HepG2 (cell line): Measurements from ENCODE around the gene ZFYVE26. TPM values are rescaled to one million over a fixed set of nuclear protein-coding genes. Genes with fewer than 3 reads are reported as not detected.

ENCODE experiments used
- CENPBD1 ChIP-seq: sonication (generic); formaldehyde crosslinking; IDR thresholded peaks from 2 replicates; pipeline ENCODE4 v1.8.0; 2022; ENCODE audit warnings: missing genetic modification reagents, low read depth, mild to moderate bottlenecking, borderline replicate concordance
- DNMT1 ChIP-seq: sonication (generic); formaldehyde crosslinking; IDR thresholded peaks from 2 replicates; pipeline ENCODE4 v1.5.1; 2020; ENCODE audit warnings: mild to moderate bottlenecking, missing genetic modification reagents
- IKZF5 ChIP-seq: IDR thresholded peaks from 2 replicates; pipeline ENCODE4 v1.6.1; 2018; ENCODE audit warnings: missing genetic modification reagents, mild to moderate bottlenecking, missing compliant biosample characterization
- IRF2 ChIP-seq: IDR thresholded peaks from 2 replicates; pipeline ENCODE4 v1.6.1; 2018; ENCODE audit warnings: missing genetic modification reagents, missing compliant biosample characterization
- MNT ChIP-seq: fragments of 450-650 bp; IDR thresholded peaks from 2 replicates; pipeline ENCODE4 v1.6.1; 2016
- MTF2 ChIP-seq: sonication (generic); formaldehyde crosslinking; IDR thresholded peaks from 2 replicates; pipeline ENCODE4 v1.5.0; 2020; ENCODE audit warnings: missing genetic modification reagents, borderline replicate concordance
- NRL ChIP-seq: sonication (generic); formaldehyde crosslinking; IDR thresholded peaks from 2 replicates; pipeline ENCODE4 v1.5.0; 2020; ENCODE audit warnings: missing genetic modification reagents, mild to moderate bottlenecking, moderate library complexity, borderline replicate concordance
- RXRB ChIP-seq: IDR thresholded peaks from 2 replicates; pipeline ENCODE4 v1.6.1; 2016; ENCODE audit warnings: borderline replicate concordance, missing genetic modification reagents, missing compliant biosample characterization
- SOX13 ChIP-seq, 3 experiments: fragments of 450-650 bp in 1 of 3; sonication (generic) in 1 of 3; formaldehyde crosslinking in 1 of 3; IDR thresholded peaks in 2 of 3; conservative IDR thresholded peaks in 1 of 3; 2 replicates each; pipeline versions ENCODE4 v1.5.0 to v1.6.1; 2016 to 2020; ENCODE audit warnings: antibody characterized with exemption in 1 of 3, mild to moderate bottlenecking in 1 of 3, missing compliant biosample characterization in 1 of 3, missing genetic modification reagents in 1 of 3, moderate library complexity in 1 of 3
- SRF ChIP-seq: IDR thresholded peaks from 2 replicates; pipeline ENCODE4 v1.6.1; 2011; ENCODE audit warnings: mild to moderate bottlenecking, low read depth, low read length, moderate library complexity
- TBX3 ChIP-seq: fragments of 450-650 bp; IDR thresholded peaks from 2 replicates; pipeline ENCODE4 v1.6.1; 2017; ENCODE audit warnings: antibody characterized with exemption, mild to moderate bottlenecking, inconsistent platforms, borderline replicate concordance
- TCF7 ChIP-seq: sonication (generic); IDR thresholded peaks from 2 replicates; pipeline ENCODE4 v1.6.1; 2016; ENCODE audit warnings: antibody characterized with exemption, low read depth
- ZBTB38 ChIP-seq: sonication (generic); formaldehyde crosslinking; IDR thresholded peaks from 2 replicates; pipeline ENCODE4 v1.5.1; 2020; ENCODE audit warnings: mild to moderate bottlenecking, missing genetic modification reagents
- ZFP91 ChIP-seq: sonication (generic); formaldehyde crosslinking; IDR thresholded peaks from 2 replicates; pipeline ENCODE4 v1.9.0; 2022; ENCODE audit warnings: missing genetic modification reagents, mild to moderate bottlenecking, borderline replicate concordance
- ZMYM2 ChIP-seq: sonication (generic); formaldehyde crosslinking; IDR thresholded peaks from 2 replicates; pipeline ENCODE4 v1.8.0; 2022; ENCODE audit warnings: mild to moderate bottlenecking, missing genetic modification reagents
- ZNF431 ChIP-seq: sonication (generic); formaldehyde crosslinking; IDR thresholded peaks from 2 replicates; pipeline ENCODE4 v1.9.0; 2022; ENCODE audit warnings: missing genetic modification reagents, low read depth, mild to moderate bottlenecking, borderline replicate concordance
- ZNF687 ChIP-seq: sonication (generic); formaldehyde crosslinking; IDR thresholded peaks from 2 replicates; pipeline ENCODE4 v1.5.1; 2020; ENCODE audit warnings: mild to moderate bottlenecking, missing genetic modification reagents, moderate library complexity
- ZNF776 ChIP-seq: sonication (generic); formaldehyde crosslinking; IDR thresholded peaks from 2 replicates; pipeline ENCODE4 v1.4.0; 2020; ENCODE audit warnings: mild to moderate bottlenecking, missing genetic modification reagents
- polyA plus RNA-seq, 8 experiments: library from polyadenylated mRNA; depleted of rRNA in 3 of 8; stranded (reverse) in 7 of 8; unstranded in 1 of 8; fragments of >200 nt; fragmentation: Illumina TruSeq in 4 of 8; extraction: Trizol in 4 of 8; gene quantifications; 2 replicates each; pipeline versions ENCODE4 v1.2.1 to v1.2.3, GENCODE V29; 2011 to 2016; ENCODE audit warnings: low read depth in 4 of 8, missing spikeins in 1 of 8, mixed read lengths in 1 of 8; ENCODE audit not compliant: insufficient read depth in 1 of 8
- total RNA-seq, 5 experiments: library from RNA; depleted of rRNA; stranded (reverse); fragments of >200 nt; fragmentation: Illumina TruSeq; extraction: Trizol; gene quantifications; 2 replicates each; pipeline ENCODE4 v1.2.3, GENCODE V29; 2016; ENCODE audit warnings: low read depth in 1 of 5

Gene ZFYVE26
- total and polyA plus RNA-seq, 2 of the 13 experiments (the other 11 are each of a cell fraction or from before 2014, with no cell fraction given) = 13.6 to 16.4 TPM

GRCh38 chr14:67729072-67729885 lies 87.1 kb downstream of the ZFYVE26 start (continued):
- TF ChIP-seq TCF7 = no peak
- no peak for TF ChIP-seq ZMYM2 (CRISPR knock-in tag)
- TF ChIP-seq ZNF687 = peak; percentile 96
- no peak for TF ChIP-seq SRF
- peak; percentile 83; the same call in 1 of the 2 replicates for TF ChIP-seq MTF2 (CRISPR knock-in tag)
- TF ChIP-seq ZBTB38 (CRISPR knock-in tag) = peak; percentile 74; the same call in 1 of the 2 replicates
- 0 out of 2 replicates have a peak, but pooled peaks have one; percentile 23 for TF ChIP-seq IKZF5 (CRISPR knock-in tag)
- no peak for TF ChIP-seq DNMT1 (CRISPR knock-in tag)
- no peak for TF ChIP-seq CENPBD1 (CRISPR knock-in tag)
- TF ChIP-seq ZNF431 (CRISPR knock-in tag) = no peak; the same call in 1 of the 2 replicates
- TF ChIP-seq TBX3 = no peak
- no peak for TF ChIP-seq ZNF776 (CRISPR knock-in tag)
- TF ChIP-seq RXRB (CRISPR knock-in tag) = peak; percentile 59; the same call in 1 of the 2 replicates
- no peak for TF ChIP-seq SOX13 (IDR thresholded peaks at IDR 0.05)
- peak in 1 of 2 experiments; percentile 59; a peak in 1 of 4 replicates for TF ChIP-seq SOX13 (CRISPR knock-in tag; conservative IDR thresholded peaks at IDR 0.05 in 1 of 2, IDR thresholded peaks at IDR 0.05 in 1 of 2)
- no peak; the same call in 1 of the 2 replicates for TF ChIP-seq IRF2 (CRISPR knock-in tag)
- no peak for TF ChIP-seq MNT
- peak; percentile 73; the same call in 1 of the 2 replicates for TF ChIP-seq ZFP91
- peak; percentile 87; the same call in 1 of the 2 replicates for TF ChIP-seq NRL (CRISPR knock-in tag)
